ENCODE results near the gene FDXR.
"Not testable (repeated sequence)": the region's sequence is repeated elsewhere in the genome, so short reads cannot be mapped to it uniquely, and the experiment has no call there.

GRCh38 chr17:74906214-74906793, 33.5 kb upstream of the FDXR start:
- not testable (repeated sequence) for TF ChIP-seq CTCF, EZH2, EZH2phosphoT487 (IDR thresholded peaks at IDR 0.05)

Data from neural progenitor cell (in vitro differentiated cells).